ENCODE measurements around the gene TMCO4. TPM values are rescaled to one million over a fixed set of nuclear protein-coding genes. Genes with fewer than 3 reads are reported as not detected.

The TMCO4 gene
- total RNA-seq, 1 experiment from 2014 or later = 13.5 TPM

GRCh38 chr1:19656134-19656779 lies 143.5 kb downstream of the TMCO4 start:
- Mint-ChIP-seq H3K36me3 (ENCODE audit: insufficient read depth, unreplicated experiment) (peaks cover 15% of the 10 kb centered on the region), H3K4me1 (ENCODE audit: low read depth, unreplicated experiment) (peaks cover 8% of the 10 kb centered on the region), H3K4me3 (ENCODE audit: low read depth, unreplicated experiment) (no peak overlapping the region), H3K9me3 (ENCODE audit: low read depth, unreplicated experiment) (no peaks in the 10 kb centered on the region), H3K27ac (ENCODE audit: unreplicated experiment) (no peak overlapping the region), H3K27me3 (ENCODE audit: unreplicated experiment) (no peaks in the 10 kb centered on the region)
- DNase-seq = no peak
- CTCF ChIA-PET = no interaction called here
- intact Hi-C loops (cut with micrococcal nuclease; ENCODE audit: unreplicated experiment) = no loop called here
- no peak for TF ChIP-seq CTCF (IDR thresholded peaks at IDR 0.05; ENCODE audit: unreplicated experiment)
- no TSS peak for BruUV-seq (replicated peaks)

- BruUV-seq (replicated peaks) = no TSS peak
- no peak for DNase-seq
- no peak overlapping the region for H3K27ac Mint-ChIP-seq (ENCODE audit: unreplicated experiment)
- TF ChIP-seq CTCF (IDR thresholded peaks at IDR 0.05; ENCODE audit: unreplicated experiment) = no peak
- intact Hi-C loops (cut with micrococcal nuclease; ENCODE audit: unreplicated experiment) = no loop called here
- no peak overlapping the region for H3K4me3 Mint-ChIP-seq (ENCODE audit: low read depth, unreplicated experiment)
- peaks cover 15% of the 10 kb centered on the region for H3K36me3 Mint-ChIP-seq (ENCODE audit: insufficient read depth, unreplicated experiment)
- H3K27me3 Mint-ChIP-seq (ENCODE audit: unreplicated experiment) = no peaks in the 10 kb centered on the region
- CTCF ChIA-PET = no interaction called here
- H3K9me3 Mint-ChIP-seq (ENCODE audit: low read depth, unreplicated experiment) = no peaks in the 10 kb centered on the region
- H3K4me1 Mint-ChIP-seq (ENCODE audit: low read depth, unreplicated experiment) = peaks cover 8% of the 10 kb centered on the region
Observed at GRCh38 chr1:19655718-19656080, 144.0 kb downstream of the TMCO4 start.

- peaks cover 8% of the 10 kb centered on the region for H3K4me1 Mint-ChIP-seq (ENCODE audit: low read depth, unreplicated experiment)
- peaks cover 15% of the 10 kb centered on the region for H3K36me3 Mint-ChIP-seq (ENCODE audit: insufficient read depth, unreplicated experiment)
- TF ChIP-seq CTCF (IDR thresholded peaks at IDR 0.05; ENCODE audit: unreplicated experiment) = no peak
- CTCF ChIA-PET = interaction anchor here (1.5 kb wide), 1 partner anchor 186 kb away, joined by 7 read pairs; no protein-coding TSS in a partner anchor
- H3K4me3 Mint-ChIP-seq (ENCODE audit: low read depth, unreplicated experiment) = no peak overlapping the region
- intact Hi-C loops (cut with micrococcal nuclease; ENCODE audit: unreplicated experiment) = no loop called here
- no TSS peak for BruUV-seq (replicated peaks)
- DNase-seq = no peak
- no peak overlapping the region for H3K27ac Mint-ChIP-seq (ENCODE audit: unreplicated experiment)
- no peaks in the 10 kb centered on the region for H3K9me3 Mint-ChIP-seq (ENCODE audit: low read depth, unreplicated experiment)
- no peaks in the 10 kb centered on the region for H3K27me3 Mint-ChIP-seq (ENCODE audit: unreplicated experiment)
Observed at GRCh38 chr1:19654886-19655717, 144.6 kb downstream of the TMCO4 start.

GRCh38 chr1:19654386-19654785 lies 145.3 kb downstream of the TMCO4 start:
- no TSS peak for BruUV-seq (replicated peaks)
- no peak overlapping the region for H3K27ac Mint-ChIP-seq (ENCODE audit: unreplicated experiment)
- H3K36me3 Mint-ChIP-seq (ENCODE audit: insufficient read depth, unreplicated experiment) = peaks cover 15% of the 10 kb centered on the region
- no peaks in the 10 kb centered on the region for H3K27me3 Mint-ChIP-seq (ENCODE audit: unreplicated experiment)
- H3K4me3 Mint-ChIP-seq (ENCODE audit: low read depth, unreplicated experiment) = no peak overlapping the region
- no peaks in the 10 kb centered on the region for H3K9me3 Mint-ChIP-seq (ENCODE audit: low read depth, unreplicated experiment)
- intact Hi-C loops (cut with micrococcal nuclease; ENCODE audit: unreplicated experiment) = no loop called here
- TF ChIP-seq CTCF (IDR thresholded peaks at IDR 0.05; ENCODE audit: unreplicated experiment) = no peak
- peaks cover 4% of the 10 kb centered on the region for H3K4me1 Mint-ChIP-seq (ENCODE audit: low read depth, unreplicated experiment)
- DNase-seq = no peak
- CTCF ChIA-PET = interaction anchor here (0.6 to 1.5 kb wide), 3 partner anchors 8 to 185 kb away, joined by 3 to 7 read pairs (median 3); no protein-coding TSS in a partner anchor
